GM21526 (cell line): ENCODE data around the gene PAIP2.
"Not testable (repeated sequence)": the region's sequence is repeated elsewhere in the genome, so short reads cannot be mapped to it uniquely, and the experiment has no call there.

Source experiments
- ATAC-seq: cut with Tn5 transposase; IDR thresholded peaks from one replicate; pipeline ENCODE4 v1.9.1; 2021; ENCODE audit warnings: moderate library complexity; ENCODE audit not compliant: unreplicated experiment, low FRiP score

PAIP2 gene

DNA sequence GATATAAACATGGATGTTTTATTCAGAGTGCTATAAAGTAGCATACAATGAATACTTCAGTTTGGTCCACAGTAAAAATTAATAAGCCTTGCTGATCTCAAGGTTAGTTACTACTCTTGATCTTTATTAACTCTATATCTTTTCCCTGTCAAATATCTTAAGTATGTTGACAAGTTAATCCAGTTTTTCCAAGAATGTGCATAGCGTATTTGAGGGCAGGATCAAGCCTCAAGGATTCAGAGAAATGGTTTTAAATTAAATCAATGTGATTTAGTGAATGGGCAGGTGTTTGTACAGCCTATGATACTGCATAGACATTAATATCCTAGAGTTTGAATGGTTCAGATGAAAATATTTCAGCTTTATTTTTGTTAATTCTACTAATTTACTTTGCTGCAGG lies 27.4 kb upstream of the PAIP2 start:
- no peak for ATAC-seq

DNA sequence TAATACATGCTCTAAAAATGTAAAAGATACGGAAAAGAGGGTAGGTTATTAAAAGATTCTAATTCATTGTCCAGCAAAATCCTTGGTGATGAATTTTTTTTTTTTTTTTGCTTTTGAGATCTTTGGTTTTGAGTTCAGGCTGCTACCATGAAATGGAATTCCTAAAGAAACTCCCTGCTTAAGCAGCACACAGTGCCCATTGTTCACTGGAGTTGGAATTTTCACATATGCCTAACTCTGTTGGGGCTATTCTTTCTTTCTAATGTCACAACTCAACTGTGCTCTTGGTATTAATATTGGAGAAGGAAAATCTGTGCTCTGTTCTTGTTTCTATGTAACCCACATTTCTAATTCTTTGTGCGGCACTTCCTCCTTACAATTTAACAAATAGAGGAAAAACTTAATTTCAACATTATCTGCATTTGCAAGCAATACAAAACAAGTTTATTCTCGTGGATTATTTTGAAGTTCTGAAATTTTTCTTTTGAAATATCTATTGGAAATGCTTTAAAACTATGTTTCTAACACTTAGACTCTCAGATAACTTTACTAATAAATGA lies 26.5 kb upstream of the PAIP2 start:
- no peak for ATAC-seq

DNA sequence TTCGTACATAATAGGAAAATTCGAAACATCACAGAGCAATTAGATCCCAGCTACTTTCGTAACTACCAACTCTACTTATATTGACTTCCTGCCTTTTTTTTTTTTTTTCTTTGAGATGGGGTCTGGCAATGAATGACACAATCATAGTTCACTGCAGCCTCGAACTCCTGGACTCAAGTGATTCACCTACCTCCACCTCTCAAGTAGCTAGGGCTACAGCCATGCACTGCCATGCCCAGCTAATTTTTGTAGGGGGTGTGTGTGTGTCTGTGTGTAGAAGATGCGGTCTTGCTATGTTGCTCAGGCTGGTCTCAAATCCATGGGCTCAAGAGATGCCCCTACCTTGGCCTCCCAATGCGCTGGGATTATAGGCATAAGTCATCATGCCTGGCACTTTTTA lies 5.8 kb upstream of the PAIP2 start:
- ATAC-seq, result no peak

DNA sequence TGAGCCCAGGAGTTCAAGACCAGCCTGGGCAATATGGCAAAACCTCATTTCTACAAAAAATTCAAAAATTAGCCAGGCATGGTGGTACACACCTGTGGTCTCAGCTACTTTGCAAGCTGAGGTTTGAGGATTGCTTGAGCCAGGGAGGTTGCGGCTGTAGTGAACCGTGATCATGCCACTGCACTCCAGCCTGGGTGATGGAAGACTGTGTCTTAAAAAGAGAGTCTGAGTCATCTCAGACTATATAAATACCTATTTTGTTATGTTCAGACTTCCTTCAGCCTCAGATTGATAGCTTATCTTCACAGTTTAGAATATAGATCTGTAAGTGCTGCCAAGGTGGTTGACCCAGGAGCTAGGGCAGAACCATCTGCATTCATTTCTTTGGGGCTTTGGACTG lies 1.6 kb upstream of the PAIP2 start:
- ATAC-seq, result no peak

DNA sequence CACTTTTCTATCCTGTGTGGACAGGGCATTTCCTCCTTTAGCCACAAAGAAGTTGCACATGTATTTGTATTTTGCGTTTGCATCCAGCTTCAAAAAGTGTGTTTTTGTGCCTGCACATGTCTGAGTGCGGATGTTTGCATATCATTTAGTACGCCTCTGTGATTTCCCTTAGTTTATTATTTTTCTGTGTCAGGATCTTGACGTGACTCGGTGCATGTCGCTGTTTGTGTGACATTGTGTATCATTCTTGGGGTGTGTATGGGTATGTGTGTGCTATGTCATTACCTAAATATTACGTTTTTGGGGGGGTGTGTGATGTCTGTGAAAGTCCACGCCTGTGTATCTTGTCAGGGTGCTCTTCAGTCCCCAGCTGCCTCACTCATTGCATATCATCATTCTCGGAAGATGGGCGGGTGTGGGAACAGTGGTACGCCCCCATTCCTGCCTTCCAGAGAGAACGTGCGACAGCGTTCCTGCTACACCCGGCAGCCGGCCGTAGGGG lies 416 bp upstream of the PAIP2 start:
- peak; percentile 8 for ATAC-seq

DNA sequence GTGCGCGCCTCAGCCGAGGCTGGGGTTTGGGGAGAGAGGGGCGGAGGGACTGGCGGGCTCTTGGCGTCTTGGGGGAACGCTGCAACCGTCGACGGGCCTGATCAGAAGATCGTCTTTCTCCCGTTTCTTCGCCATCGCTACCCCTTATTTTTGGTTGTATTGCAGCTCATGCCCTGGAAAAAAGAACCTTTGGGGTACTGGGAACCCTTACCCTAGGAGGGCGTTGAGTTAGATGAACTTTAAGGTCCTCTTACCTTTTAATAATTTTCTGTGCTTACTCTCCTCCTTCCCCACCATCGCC lies 719 bp downstream of the PAIP2 start:
- no peak for ATAC-seq

DNA sequence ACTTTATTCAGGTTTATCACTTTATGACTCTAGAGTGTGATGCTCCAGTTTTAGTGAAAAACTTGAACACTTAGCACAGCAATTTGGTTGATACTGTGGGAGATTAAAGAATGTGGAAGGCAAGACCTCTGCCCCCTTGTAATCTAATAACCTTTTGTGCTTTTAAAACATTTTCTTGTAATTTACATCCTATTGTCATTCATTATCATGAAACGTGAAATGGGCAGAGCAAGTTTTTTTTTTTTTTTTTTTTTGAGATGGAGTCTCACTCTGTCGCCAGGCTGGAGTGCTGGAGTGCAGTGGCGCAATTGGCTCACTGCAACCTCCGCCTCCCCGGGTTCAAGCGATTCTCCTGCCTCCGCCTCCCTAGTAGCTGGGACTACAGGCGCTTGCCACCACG lies 1.8 kb downstream of the PAIP2 start:
- ATAC-seq, result no peak

DNA sequence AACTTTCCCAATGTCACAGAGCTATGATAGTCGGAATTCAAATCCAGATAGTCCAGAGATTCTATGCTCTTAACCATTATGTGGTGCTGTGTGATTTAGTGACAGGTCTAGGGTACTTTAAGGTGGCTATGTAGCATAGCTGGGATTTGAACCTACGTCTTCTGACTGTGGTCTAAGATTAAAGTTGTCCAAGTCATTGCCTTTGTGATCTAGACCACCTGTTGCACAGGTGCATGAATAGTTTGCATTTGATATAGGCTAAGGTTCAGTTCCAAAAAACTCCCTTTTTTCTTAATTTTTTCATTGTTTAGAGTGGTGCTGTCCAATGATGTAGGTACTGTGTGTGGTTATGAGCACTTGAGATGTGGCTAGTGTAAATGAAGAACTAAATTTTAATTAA lies 2.5 kb downstream of the PAIP2 start:
- no peak for ATAC-seq

DNA sequence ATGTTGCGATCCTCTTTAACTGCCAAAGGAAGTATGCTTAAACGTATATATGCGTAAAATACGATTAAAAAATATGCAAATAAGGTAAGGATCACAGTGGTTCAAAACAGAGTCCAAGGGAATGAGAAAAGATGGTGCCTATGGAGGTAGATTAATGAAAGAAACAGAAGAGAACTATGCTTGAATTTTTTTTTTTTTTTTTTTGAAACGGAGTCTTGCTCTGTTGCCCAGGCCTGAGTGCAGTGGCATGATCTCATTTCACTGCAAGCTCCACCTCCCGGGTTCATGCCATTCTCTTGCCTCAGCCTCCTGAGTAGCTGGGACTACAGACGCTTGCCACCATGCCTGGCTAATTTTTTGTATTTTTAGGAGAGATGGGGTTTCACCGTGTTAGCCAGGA lies 3.8 kb downstream of the PAIP2 start:
- ATAC-seq, result not testable (repeated sequence)

DNA sequence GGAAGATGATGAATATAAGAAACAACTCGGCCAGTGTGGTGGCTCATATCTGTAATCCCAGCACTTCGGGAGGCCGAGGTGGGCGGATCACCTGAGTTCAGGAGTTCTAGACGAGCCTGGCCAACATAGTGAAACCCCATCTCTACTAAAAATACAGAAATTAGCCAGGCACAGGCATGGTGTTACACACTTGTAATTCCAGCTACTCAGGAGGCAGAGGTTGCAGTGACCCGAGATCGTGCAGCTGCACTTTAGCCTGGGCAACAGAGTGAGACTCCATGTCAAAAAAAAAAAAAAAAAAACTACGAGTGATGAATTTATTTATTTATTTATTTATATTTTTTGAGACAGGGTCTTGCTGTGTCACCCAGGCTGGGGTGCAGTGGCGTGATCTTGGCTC lies 6.2 kb downstream of the PAIP2 start:
- not testable (repeated sequence) for ATAC-seq

DNA sequence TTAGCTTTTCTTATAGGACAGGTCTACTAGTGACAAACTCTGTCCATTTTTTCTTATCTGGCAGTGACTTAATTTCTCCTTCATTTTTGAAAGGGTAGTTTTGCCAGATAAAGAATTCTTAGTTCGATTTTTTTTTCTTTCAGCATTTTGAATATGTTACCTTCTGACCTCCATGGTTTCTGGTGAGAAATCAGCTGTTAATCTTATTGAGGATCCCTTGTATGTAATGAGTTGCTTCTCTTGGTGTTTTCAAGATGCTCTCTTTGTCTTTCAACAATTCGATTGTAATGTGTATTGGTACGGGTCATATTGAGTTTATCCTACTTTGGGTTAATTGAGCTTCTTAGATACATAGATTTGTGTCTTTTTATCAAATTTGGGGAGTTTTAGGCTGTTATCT lies 12.5 kb downstream of the PAIP2 start:
- ATAC-seq, result no peak

DNA sequence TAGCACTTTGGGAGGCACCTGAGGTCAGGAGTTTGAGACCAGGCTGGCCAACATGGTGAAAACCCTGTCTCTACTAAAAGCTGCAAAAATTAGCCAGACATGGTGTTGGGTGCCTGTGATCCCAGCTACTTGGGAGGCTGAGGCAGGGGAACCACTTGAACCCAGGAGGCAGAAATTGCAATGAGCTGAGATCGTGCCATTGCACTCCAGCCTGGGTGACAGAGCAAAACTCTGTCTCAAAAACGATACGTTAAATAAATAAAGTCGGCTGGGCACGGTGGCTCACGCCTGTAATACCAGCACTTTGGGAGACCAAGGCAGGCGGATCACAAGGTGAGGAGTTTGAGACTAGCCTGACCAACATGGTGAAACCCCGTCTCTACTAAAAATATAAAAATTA lies 14.2 kb downstream of the PAIP2 start:
- not testable (repeated sequence) for ATAC-seq

DNA sequence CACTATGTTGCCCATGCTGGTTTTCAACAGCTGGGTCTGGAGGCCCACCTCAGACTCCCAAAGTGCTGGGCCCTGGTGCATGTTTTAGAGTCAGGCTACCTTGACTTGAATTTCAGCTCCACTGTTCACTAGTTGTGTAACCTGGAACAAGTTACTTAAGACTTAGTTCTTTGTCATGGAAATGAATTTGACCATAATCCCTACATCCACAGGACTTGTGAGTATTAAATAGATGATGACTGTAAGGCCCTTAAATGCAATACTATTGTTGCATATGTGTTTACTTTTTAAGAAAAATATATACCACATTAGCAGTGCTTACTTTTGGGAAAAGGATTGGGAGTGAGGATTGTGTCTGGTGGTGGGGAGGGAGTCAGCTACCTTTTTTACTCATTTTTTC lies 16.4 kb downstream of the PAIP2 start:
- ATAC-seq, result no peak

DNA sequence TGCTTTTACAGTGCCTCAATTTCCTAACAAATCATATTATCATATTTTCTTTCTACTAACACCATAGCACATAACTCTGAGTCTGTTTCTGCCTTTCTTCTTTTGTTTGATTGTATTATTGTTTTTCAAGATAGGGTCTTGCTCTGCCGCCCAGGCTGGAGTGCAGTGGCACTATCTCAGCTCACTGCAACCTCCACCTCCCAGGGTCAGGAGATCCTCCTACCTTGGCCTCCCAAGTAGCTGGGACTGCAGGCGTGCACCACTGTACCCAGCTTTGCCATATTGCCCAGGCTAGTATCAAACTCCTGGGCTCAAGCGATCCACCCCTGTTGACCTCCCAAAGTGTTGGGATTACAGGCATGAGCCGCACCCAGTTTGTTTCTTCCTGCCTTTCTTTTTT lies 18.7 kb downstream of the PAIP2 start:
- no peak for ATAC-seq

DNA sequence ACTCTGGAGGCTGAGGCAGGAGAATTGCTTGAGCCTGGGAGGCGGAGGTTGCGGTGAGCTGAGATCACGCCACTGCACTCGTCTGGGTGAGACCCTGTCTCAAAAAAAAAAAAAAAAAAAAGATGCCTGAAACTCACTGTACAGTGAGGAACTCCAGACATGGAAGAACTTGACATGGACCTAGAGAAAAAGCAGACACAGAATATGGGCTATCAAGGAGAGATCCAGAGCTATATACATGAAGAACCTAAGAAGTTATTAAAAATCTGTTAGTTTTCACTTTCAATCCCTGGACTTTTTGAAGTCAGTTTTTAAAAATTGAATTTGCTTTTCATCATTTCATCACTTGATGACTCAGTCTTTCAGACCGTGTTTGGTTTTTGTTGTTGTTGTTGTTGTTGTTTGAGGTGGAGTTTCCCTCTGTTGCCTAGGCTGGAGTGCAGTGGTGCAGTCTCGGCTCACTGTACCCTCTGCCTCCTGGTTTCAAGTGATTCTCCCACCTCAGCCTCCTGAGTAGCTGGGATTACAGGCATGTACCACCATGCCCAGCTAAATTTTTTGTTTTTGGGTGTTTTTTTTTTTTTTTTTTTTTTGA lies 20.3 kb downstream of the PAIP2 start:
- no peak for ATAC-seq

DNA sequence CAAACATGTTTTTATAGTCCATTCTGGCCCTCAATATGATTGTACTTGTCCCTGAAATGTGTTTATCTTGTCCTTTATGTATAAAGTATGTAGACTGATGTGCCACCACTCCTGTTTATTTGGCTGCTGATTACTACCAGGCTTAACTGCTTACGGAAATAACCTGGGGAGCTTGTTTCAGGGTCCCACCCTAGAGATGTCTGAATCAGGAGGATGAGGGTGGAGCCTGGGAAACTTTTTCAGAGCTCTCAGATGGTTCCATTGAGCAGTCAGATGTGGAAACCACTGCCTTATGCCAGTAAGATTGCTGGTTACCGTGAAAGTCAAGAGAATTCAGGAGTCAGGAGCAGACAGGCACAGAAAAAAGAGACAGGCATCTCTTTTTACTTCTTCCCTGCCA lies 22.3 kb downstream of the PAIP2 start:
- ATAC-seq, result no peak

DNA sequence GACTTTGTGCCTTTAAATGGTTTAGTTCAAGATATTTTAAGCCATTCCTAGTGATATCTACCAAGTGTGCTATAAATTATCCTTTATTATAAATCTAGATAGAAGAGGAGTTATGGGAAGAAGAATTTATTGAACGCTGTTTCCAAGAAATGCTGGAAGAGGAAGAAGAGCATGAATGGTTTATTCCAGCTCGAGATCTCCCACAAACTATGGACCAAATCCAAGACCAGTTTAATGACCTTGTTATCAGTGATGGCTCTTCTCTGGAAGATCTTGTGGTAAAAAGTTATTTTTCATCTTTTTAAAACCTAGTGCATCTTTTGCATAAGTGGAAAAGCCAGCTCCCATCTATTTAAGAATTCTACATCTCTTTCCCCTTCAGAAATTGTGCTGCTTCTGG lies 22.8 kb downstream of the PAIP2 start:
- no peak for ATAC-seq

DNA sequence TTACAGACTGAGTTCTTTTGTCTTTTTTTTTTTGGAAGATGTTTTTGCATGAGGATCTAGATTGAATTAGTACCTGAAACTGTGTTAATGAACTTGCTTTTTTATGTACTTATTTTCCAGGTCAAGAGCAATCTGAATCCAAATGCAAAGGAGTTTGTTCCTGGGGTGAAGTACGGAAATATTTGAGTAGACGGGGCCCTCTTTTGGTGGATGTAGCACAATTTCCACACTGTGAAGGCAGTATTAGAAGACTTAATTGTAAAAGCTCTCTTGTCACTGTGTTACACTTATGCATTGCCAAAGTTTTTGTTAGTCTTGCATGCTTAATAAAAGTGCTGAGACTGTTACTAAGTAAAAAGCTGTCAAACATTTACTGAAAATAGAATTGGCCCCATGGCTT lies 27.0 kb downstream of the PAIP2 start:
- ATAC-seq, result no peak

DNA sequence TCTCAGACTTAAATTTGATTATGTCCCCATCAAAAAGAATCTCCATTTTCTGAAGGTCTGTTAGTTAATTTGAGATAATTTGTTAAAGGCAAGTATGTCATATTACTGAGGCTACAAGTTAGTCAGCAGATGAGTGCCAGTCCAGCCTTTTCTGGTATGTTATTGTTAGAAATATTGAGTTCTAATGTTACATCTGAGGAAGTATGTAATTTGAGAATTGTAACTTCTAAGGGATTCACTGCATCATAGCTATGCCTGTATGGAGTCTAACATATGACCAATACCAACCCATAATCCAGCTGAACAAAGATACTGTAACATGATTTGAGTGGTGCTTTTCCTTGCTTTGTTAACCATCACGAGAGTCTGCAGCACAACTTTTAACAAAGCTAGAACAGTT lies 27.5 kb downstream of the PAIP2 start:
- ATAC-seq, result no peak

DNA sequence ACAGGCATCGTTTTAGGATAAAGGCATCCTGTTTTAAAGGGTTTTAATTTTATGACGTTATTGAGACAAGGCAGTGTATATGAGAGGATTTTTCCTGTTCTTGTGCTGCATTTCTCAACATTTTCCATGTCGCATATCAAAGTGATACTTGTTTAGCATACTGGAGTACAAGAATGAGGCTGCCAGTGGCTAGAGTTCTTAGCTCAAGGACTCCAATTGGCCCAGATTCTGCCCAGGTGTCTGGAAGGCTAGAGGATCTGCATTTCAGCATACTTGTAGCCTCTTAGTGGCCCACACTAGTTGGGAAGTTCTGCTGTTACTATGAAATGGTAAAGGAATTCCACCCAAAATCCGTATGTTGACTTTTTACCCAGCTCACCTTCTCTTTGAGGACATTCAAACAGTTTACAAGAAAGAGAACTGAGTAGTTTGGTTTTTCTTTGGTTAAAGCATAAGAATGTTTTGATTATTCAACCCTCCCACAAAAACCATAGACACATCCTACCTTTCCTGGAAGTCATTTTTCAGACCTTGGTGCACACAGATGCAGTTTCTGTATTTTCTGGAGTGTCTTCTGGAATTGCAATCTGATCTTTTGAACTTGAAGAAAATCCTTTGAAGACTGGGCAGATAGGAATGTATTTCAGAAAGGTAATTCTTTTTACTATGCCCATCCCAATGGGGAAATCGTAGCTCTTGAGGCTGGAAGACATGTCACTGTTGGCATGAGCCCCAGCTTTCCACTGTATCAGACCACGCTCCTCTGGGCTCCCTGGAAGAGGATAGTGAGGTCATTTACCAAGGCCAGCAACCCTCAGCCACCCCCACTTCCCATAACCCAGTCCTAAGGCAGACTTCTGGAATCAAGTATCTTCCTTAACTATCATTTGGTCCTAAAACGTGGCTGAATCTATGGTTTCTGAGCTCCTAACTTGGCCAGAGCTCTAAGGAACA lies 30.1 kb downstream of the PAIP2 start:
- ATAC-seq, result no peak

DNA sequence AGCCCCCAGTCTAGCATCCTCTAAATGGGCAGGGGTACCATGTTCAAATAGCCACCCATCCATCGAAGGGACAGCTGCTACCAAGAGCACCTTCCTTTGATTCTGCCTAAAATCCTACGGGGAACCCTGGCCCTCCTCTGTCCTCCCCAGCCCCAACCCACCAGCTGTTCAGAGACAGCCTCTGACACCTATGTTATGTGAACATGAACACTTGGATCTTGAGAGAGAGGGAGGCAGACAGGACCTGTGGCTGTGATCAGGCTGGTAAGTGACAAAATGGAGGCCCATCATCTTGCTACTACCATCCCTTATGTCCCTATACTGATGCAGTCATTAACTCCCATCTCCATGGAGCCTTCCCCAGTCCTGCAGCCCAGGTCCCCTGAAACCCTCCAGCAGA lies 33.3 kb downstream of the PAIP2 start:
- no peak for ATAC-seq

DNA sequence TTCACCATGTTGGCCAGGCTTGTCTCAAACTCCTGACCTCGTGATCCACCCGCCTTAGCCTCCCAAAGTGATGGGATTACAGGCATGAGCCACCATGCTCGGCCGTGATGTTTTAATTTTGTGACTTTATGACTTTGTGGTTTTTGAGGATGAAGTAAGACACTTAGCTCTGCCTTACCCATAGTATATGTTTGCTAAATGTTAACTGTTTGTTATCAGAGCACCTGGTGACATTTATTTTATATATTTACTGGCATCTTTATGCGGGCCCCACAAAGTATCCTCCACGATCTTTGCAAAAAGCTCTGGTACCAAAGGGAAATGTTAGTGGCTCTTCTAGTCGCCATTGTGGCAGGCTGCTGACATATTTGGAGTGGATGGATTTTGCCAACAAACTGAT lies 34.7 kb downstream of the PAIP2 start:
- ATAC-seq, result no peak
